GM12878 (cell line): ENCODE data around the gene PHLPP1.

Experiments used
- BRCA1 ChIP-seq: IDR thresholded peaks from 2 replicates; pipeline ENCODE4 v1.6.1; 2011; ENCODE audit warnings: low read depth, low read length, improper control_type of control experiment
- CBX5 ChIP-seq: sonication (generic); IDR thresholded peaks from 2 replicates; pipeline ENCODE4 v1.6.1; 2016; ENCODE audit warnings: low read depth, moderate library complexity, mild to moderate bottlenecking, inconsistent platforms
- EP300 ChIP-seq, 2 experiments: fragments of 150-350 bp in 1 of 2; IDR thresholded peaks; 2 replicates each; pipeline ENCODE4 v1.6.1; 2011 to 2012; ENCODE audit warnings: low read depth in 2 of 2, low read length in 2 of 2, borderline replicate concordance in 1 of 2, improper control_type of control experiment in 1 of 2, inconsistent platforms in 1 of 2; ENCODE audit not compliant: control insufficient read depth in 1 of 2
- HCFC1 ChIP-seq: fragments of 150-350 bp; IDR thresholded peaks from 2 replicates; pipeline ENCODE4 v1.6.1; 2014; ENCODE audit warnings: low read length

DNA sequence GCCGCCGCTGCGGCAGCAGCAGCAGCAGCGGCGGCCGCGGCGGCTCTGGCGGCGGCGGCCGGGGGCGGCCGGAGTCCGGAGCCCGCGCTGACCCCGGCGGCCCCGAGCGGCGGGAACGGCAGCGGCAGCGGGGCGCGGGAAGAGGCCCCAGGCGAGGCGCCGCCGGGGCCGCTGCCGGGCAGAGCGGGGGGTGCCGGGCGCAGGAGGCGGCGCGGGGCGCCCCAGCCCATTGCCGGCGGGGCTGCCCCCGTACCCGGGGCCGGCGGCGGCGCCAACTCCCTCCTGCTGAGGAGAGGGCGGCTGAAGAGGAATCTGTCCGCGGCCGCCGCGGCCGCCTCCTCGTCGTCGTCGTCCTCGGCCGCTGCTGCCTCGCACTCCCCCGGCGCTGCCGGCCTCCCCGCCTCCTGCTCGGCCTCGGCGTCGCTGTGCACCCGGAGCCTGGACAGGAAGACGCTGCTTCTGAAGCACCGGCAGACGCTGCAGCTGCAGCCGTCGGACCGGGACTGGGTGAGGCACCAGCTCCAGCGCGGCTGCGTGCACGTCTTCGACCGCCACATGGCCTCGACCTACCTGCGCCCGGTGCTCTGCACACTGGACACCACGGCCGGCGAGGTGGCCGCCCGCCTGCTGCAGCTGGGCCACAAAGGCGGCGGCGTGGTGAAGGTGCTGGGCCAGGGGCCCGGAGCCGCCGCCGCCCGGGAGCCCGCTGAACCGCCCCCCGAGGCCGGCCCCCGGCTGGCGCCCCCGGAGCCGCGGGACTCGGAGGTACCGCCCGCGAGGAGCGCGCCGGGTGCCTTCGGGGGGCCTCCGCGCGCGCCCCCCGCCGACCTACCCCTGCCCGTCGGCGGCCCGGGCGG lies 646 bp downstream of the PHLPP1 start:
- no peak for TF ChIP-seq CBX5
- no peak for TF ChIP-seq HCFC1
- TF ChIP-seq EP300 (IDR thresholded peaks at IDR 0.05; ENCODE audit: borderline replicate concordance in 1 of 2, control insufficient read depth in 1 of 2, low read depth in 2 of 2, low read length in 2 of 2), result no peak
- TF ChIP-seq BRCA1, result no peak
